GM21447 (cell line): ENCODE results near the gene RGS19.
A peak's percentile ranks its signal among the peaks of the same experiment; 100 is the strongest.

Source experiments
- ATAC-seq: cut with Tn5 transposase; IDR thresholded peaks from one replicate; pipeline ENCODE4 v1.9.1; 2021; ENCODE audit not compliant: unreplicated experiment

The RGS19 gene

GRCh38 chr20:64108731-64109681, 29.7 kb upstream of the RGS19 start:
- ATAC-seq: no peak

- no peak for ATAC-seq
These were observed 28.6 kb upstream of the RGS19 start for GRCh38 chr20:64107736-64108457.

DNA sequence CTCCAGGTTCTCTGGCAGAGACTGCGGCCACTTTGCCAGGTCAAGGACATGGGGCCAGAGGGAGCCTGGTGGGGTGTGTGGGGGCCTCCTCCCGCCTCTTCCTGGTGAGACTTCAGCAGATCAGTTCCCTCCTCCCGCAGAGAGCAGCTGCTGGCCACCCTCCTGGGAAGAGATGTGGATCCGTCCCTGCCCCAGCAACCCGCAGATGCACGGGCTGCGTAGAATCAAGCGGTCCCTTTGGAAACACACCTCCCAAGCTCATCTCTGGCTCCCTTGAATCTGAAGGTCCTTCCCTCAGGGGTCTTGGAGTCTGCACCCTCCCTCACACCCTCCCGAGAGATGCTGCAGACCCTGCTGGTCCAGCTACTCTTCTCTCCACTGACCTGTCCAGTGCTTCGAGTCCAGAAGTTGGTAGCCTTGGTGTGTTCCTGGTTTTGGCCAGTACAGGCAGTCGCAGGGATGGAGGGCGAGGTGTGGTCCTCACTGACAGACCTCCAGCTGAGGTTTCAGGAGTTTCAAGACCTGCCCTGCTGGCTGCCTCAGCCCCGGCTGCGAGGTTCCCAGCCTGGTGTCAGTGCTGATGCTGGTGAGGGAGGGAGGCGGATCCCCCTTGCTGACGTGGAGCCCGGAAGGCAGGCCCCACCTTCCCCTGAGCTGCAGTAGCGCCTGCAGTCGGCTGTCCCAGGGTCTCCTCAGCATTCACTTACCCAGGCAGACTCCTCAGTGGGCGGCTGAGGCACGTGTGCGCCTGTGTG, 27.8 kb upstream of the RGS19 start, which contains the start of gene NPBWR2:
NPBWR2 (minus strand) TSS at position 585 of the 755 bp plus-strand sequence. CDS start 734 bp downstream, outside the sequence.
- ATAC-seq: no peak

DNA sequence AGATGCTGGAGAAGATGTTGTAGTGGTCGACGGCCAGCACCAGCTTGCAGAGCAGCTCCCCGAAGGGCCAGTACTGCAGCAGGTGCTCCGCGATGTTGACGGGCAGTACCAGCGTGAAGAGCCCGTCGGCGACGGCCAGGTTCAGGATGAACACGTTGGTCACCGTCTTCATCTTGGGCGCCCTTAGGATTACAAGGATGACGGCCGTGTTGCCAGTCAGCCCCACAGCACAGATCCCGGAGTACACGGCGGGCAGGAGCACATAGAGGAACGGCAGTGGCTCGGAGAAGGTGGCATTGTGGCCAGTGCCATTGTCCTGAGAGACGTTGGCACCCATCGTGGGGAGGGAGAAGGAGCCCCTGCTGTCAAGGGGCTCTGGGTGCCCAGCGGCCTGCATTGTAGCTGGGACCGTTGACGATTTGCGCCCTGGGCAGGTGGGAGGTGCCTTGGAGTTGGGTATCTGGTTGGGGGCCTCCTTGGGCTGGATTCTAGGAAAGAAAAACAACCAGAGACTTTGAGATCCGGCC, 27.2 kb upstream of the RGS19 start:
- no peak for ATAC-seq

DNA sequence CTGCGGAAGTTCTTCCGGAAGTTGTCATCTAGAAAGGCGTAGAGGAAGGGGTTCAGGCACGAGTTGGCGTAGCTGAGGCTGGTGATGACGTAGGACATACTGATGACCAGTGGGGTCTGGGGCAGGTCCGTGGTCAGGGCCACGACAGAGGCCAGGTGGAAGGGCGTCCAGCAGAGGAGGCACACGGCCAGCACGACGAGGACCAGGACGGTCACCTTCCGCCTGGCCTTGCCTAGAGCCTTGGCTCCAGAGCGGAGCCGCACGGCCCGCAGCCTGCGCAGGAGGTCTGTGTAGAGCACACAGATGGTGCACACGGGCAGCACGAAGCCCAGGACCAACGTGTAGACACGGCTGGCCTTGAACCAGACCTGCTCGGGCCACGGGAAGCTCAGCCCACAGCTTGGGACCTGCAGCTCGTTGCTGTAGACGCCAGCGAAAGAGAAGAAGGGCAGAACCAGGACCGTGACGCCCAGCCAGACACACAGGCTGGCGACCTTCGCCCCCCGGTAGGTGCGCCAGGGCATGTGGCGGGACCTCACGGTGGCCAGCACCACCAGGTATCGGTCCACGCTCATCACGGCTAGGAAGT, 26.6 kb upstream of the RGS19 start:
- ATAC-seq: no peak

- ATAC-seq: no peak
These were observed 25.5 kb upstream of the RGS19 start for GRCh38 chr20:64104667-64105451.

DNA sequence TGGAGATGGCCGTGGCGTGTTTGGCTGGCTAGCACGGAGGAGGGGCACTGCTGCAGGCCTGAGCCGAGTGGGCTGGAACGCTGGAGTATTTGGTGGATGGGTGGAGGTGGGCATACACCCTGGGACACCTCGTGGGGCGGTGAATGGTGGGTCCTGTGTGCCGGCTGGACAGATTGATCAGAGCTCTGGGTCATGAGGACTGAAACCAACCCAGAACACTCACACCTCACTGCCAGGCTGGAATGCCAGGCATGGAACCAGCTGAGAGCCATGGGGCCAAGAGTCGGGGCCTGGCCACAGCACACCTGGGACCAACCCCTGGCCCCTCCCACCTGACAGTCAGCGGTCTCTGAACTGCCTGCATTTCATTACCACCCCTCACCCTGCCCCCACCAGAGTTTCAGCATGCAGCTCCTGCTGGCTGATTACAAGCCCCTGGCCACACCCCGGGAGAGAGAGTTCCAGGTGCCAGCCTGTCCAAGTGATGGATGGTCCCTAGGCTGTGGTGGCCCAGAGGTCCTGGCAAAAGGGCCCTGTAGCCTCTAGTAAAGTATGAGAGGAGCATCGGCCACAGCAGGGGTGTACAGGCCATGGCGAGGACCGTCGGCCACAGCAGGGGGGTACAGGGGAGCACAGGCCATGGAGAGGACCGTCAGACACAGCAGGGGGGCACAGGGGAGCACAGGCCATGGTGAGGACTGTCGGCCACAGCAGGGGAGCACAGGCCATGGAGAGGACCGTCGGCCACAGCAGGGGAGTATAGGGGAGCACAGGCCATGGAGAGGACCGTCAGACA, 24.8 kb upstream of the RGS19 start:
- ATAC-seq: no peak

GRCh38 chr20:64102647-64103354, 23.5 kb upstream of the RGS19 start:
- no peak for ATAC-seq

- no peak for ATAC-seq
These were observed 22.7 kb upstream of the RGS19 start for GRCh38 chr20:64101731-64102621.

GRCh38 chr20:64100946-64101688, 21.8 kb upstream of the RGS19 start:
- ATAC-seq: no peak

DNA sequence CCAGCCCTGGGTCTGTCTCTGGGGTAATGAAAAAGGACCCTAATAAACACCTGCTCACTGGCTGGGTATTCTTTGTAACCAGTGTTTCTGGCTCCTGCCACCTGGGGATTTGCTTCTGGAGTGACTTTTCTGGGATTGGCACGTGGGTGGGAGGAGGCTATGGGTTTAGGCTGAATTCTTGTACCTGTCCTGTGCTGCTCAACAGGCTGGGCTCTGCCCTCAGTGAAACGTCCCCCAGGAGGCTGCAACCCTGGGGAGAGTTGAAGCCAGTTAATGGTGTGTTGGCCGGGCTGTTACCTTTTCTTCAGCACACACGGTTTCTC, 21.2 kb upstream of the RGS19 start:
- peak; percentile 9 for ATAC-seq

GRCh38 chr20:64099880-64100565, 20.7 kb upstream of the RGS19 start:
- ATAC-seq: peak; percentile 60

DNA sequence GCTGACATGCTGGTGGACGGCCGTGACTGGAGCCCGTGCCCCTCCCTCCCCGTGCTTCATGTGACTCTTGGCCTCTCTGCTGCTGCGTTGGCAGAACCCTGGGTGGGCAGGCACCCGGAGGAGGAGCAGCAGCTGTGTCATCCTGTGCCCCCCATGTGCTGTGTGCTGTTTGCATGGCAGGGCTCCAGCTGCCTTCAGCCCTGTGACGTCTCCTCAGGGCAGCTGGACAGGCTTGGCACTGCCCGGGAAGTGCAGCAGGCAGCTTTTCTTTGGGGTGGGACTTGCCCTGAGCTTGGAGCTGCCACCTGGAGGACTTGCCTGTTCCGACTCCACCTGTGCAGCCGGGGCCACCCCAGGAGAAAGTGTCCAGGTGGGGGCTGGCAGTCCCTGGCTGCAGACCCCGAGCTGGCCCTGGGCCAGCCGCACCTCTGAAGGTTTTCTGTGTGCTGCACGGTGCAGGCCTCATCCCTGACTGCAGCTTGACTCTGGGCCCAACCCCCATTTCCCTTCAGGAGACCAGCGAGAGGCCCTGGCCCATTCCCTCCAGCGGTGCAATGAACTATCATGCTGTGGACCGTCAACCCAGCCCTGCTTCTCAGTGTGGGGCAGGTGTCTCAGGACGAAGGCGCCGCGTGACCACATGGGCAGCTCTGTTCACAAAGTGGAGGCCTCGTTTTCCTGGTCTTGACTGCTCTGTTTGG, 19.9 kb upstream of the RGS19 start:
- no peak for ATAC-seq

DNA sequence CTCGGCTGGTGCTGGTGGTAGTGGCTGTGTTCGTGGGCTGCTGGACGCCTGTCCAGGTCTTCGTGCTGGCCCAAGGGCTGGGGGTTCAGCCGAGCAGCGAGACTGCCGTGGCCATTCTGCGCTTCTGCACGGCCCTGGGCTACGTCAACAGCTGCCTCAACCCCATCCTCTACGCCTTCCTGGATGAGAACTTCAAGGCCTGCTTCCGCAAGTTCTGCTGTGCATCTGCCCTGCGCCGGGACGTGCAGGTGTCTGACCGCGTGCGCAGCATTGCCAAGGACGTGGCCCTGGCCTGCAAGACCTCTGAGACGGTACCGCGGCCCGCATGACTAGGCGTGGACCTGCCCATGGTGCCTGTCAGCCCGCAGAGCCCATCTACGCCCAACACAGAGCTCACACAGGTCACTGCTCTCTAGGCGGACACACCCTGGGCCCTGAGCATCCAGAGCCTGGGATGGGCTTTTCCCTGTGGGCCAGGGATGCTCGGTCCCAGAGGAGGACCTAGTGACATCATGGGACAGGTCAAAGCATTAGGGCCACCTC, 19.2 kb upstream of the RGS19 start:
- no peak for ATAC-seq

- ATAC-seq: no peak
These were observed 17.2 kb upstream of the RGS19 start for GRCh38 chr20:64096535-64096934.
